Measurements from ENCODE around the gene CDH4. TPM values are rescaled to one million over a fixed set of nuclear protein-coding genes. Genes with fewer than 3 reads are reported as not detected.

Gene CDH4
- total and polyA plus RNA-seq, 11 donors: 0.04 to 0.54 (median 0.08) TPM; not detected in 1

DNA sequence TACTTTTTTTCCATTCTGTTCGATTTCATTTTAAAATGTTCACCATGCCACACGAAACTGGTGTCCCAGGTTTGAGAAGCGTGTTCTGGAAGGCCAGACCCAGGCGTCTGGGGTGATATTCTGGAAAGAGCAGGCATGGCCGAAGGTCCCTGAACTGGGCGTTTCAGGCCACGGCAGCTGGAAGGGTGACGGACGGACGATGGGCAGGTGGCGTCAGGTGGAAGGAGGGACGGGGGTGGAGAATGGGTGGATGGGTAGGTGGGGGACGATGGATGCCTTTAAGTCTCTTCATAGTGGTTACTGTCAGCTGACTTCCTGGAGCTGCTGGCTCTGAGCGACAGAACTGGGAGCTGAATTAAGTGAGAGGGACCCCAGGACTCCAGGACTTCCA, 44.6 kb downstream of the CDH4 start:
- WGBS, 4 donors: 79 to 84% (median 81%) methylated on average over 14 of the region's 14 CpGs
- no peaks in the 10 kb centered on the region for H3K9me3 ChIP-seq
- peaks cover 0 to 8% (median 0%) of the 10 kb centered on the region in 12 donors for H3K4me1 ChIP-seq
- H3K27ac ChIP-seq: no peak overlapping the region
- no peaks in the 10 kb centered on the region for H3K27me3 ChIP-seq
- no peak overlapping the region for H3K4me3 ChIP-seq
- no peaks in the 10 kb centered on the region for H3K36me3 ChIP-seq
- ATAC-seq (no peak), DNase-seq (no peak)
- intact Hi-C loops (cut with DNase I): no loop called here
- TF ChIP-seq POLR2A (IDR thresholded peaks at IDR 0.05): no peak
- TF ChIP-seq, protein P1, sequence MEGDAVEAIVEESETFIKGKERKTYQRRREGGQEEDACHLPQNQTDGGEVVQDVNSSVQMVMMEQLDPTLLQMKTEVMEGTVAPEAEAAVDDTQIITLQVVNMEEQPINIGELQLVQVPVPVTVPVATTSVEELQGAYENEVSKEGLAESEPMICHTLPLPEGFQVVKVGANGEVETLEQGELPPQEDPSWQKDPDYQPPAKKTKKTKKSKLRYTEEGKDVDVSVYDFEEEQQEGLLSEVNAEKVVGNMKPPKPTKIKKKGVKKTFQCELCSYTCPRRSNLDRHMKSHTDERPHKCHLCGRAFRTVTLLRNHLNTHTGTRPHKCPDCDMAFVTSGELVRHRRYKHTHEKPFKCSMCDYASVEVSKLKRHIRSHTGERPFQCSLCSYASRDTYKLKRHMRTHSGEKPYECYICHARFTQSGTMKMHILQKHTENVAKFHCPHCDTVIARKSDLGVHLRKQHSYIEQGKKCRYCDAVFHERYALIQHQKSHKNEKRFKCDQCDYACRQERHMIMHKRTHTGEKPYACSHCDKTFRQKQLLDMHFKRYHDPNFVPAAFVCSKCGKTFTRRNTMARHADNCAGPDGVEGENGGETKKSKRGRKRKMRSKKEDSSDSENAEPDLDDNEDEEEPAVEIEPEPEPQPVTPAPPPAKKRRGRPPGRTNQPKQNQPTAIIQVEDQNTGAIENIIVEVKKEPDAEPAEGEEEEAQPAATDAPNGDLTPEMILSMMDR (IDR thresholded peaks at IDR 0.05): no peak

DNA sequence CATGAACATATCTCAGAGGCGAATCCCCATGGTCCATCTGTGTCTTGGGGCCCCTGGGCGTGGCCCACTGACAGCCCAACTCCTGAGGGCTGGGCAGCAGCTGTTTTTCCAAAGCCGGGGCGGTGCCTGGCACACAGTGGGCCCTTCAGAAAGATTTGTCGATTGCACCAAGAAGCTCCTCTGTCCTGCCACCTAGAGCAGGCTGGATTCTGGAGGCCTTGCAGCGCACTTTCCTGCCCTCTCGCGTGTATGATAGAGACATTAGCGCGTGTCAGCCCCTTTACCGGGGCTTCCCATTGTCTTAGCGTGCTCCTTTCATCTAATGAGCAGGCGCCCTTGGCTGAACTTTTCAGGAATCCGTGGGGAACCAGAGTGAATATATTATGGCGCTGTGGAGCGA, 45.4 kb downstream of the CDH4 start:
- intact Hi-C loops (cut with DNase I): no loop called here
- no peaks in the 10 kb centered on the region for H3K36me3 ChIP-seq
- ATAC-seq (no peak), DNase-seq (no peak)
- 89 to 94% (median 91%) methylated on average over 16 of the region's 16 CpGs for WGBS, 4 donors
- no peak overlapping the region for H3K4me3 ChIP-seq
- TF ChIP-seq, protein P1 (IDR thresholded peaks at IDR 0.05): no peak
- no peak for TF ChIP-seq POLR2A (IDR thresholded peaks at IDR 0.05)
- no peaks in the 10 kb centered on the region for H3K27me3 ChIP-seq
- H3K27ac ChIP-seq: no peak overlapping the region
- H3K4me1 ChIP-seq: peaks cover 0 to 8% (median 0%) of the 10 kb centered on the region in 12 donors
- no peaks in the 10 kb centered on the region for H3K9me3 ChIP-seq

DNA sequence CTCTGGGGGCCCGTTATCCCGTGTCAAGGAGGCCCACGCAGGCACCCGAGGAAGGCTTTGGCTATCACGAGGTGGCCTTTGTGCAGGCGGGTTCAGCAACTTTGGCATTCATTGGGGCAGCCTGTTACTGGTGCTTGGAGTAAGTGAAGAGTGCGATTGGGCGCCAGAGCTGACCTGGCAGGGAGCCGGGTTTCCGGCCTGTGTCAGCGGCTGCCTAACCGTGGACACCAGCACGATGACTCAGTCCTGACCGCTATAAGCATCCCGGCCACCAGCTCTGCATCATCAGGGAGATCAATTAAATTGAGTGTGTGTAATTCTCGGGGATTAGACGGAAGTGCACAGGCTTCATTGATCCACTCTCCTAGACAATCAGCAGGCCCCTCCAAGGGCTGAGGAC, 45.9 kb downstream of the CDH4 start:
- intact Hi-C loops (cut with DNase I): no loop called here
- peaks cover 0 to 8% (median 0%) of the 10 kb centered on the region in 12 donors for H3K4me1 ChIP-seq
- H3K4me3 ChIP-seq: no peak overlapping the region
- no peaks in the 10 kb centered on the region for H3K36me3 ChIP-seq
- no peak overlapping the region for H3K27ac ChIP-seq
- DNase-seq (no peak), ATAC-seq (no peak)
- 89 to 91% (median 90%) methylated on average over 16 to 17 of the region's 17 CpGs for WGBS, 4 donors
- H3K27me3 ChIP-seq: no peaks in the 10 kb centered on the region
- TF ChIP-seq, protein P1 (IDR thresholded peaks at IDR 0.05): no peak
- TF ChIP-seq POLR2A (IDR thresholded peaks at IDR 0.05): no peak
- no peaks in the 10 kb centered on the region for H3K9me3 ChIP-seq

- Histone ChIP-seq H3K27me3 (no peaks in the 10 kb centered on the region), H3K4me1 (peaks cover 0 to 1% (median 0%) of the 10 kb centered on the region in 12 donors), H3K9me3 (no peaks in the 10 kb centered on the region), H3K36me3 (no peaks in the 10 kb centered on the region), H3K27ac (no peak overlapping the region), H3K4me3 (no peak overlapping the region)
- 90 to 94% (median 92%) methylated on average over 6 of the region's 6 CpGs for WGBS, 4 donors
- TF ChIP-seq, protein P1 (IDR thresholded peaks at IDR 0.05): no peak
- no peak for TF ChIP-seq POLR2A (IDR thresholded peaks at IDR 0.05)
- no peak for ATAC-seq
- DNase-seq: no peak
- intact Hi-C loops (cut with DNase I): no loop called here
These were observed 46.6 kb downstream of the CDH4 start for GRCh38 chr20:61298661-61299060.
